Endometrium (tissue), 2 donors: ENCODE measurements around the gene OR2L3.
"Not testable (repeated sequence)": the region's sequence is repeated elsewhere in the genome, so short reads cannot be mapped to it uniquely, and the experiment has no call there.

Experiments
- FAIRE-seq: peaks from 2 replicates; lab custom pipeline; 2012; peaks lifted over from hg19 to GRCh38; lab: Jason Lieb, UNC
- donor health status: control.
- donor health status: control.

The OR2L3 gene, protein sequence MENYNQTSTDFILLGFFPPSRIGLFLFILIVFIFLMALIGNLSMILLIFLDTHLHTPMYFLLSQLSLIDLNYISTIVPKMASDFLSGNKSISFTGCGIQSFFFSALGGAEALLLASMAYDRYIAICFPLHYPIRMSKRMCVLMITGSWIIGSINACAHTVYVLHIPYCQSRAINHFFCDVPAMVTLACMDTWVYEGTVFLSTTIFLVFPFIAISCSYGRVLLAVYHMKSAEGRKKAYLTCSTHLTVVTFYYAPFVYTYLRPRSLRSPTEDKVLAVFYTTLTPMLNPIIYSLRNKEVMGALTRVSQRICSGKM

DNA sequence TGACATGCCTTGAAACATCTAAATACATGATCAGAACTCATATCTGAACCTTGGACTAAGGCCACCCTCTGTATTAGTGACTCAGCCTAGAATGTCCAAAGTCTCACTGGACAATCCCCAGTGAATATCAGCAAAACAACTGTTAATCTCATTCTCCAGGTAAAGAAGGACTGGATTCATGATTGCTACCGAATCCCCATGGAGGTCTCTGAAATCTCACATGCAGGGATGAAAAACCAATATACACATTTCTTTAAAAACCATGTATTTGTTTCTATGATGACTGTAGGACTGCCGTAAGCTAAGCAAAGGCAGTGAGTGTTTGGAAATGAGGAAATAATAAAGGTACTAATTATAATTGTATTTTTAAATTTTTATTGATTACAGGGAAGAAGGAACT lies at the start of gene OR2L3:
TSS of gene OR2L3 (plus strand) at position 301 of the 400 bp plus-strand sequence. CDS start 13,846 bp downstream, outside the sequence.
- no peak for FAIRE-seq

DNA sequence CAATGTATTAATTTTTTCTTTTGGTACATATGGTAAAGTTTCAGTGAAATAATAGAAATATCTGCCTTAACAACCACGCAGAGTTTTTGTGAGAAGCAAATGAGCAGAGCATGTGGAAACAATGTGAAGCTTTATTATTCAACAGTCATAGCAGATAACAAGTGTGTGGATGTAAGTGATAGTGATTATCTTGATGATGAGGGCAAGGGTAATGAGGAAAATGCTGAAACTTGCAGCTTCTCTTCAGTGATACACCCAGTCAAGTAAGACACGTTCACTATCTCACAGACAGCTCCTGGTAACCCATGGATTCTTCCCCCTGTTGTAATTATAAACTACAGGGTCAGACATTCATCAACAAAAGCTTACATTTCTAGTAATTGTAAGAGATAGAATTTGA lies 47.8 kb upstream of the OR2L3 start:
- FAIRE-seq, result no peak

DNA sequence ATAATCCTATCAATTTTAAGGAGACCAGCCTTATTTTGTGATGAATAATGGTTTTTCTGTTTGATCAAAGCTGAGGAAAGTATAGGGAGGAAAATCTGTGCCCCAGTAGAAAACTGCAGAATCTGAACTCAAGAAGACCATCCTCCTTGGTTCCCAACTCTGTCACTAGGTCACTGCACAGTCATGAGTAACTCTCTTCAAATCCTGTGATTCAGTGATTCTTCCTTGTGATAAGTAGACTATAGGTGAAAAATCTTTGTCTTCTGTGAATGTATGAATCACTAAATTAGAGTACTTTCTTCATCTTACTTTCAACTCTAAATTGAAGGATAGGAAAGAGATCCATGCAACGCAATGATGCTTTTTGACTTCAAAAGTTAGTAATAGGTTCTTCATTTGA lies 46.5 kb upstream of the OR2L3 start:
- FAIRE-seq, result no peak

DNA sequence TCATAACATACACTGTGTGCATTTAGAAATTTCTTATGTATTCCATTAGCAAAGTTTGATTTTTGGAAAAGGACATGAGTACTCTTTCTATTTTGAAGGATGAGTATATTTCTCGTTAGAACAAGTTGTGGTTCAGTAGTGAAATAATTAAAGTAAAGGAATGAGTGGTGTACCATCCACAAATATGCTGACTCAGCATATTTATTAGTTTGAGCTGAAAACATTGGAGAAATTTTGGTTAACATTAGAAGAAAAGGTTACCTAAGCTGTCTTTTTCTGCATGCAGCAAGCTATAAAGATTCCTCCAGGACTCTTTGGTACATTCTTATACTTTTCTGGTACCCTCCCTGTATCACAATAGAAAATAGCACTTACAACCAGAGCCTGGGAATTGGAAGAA lies 38.9 kb upstream of the OR2L3 start:
- no peak for FAIRE-seq

DNA sequence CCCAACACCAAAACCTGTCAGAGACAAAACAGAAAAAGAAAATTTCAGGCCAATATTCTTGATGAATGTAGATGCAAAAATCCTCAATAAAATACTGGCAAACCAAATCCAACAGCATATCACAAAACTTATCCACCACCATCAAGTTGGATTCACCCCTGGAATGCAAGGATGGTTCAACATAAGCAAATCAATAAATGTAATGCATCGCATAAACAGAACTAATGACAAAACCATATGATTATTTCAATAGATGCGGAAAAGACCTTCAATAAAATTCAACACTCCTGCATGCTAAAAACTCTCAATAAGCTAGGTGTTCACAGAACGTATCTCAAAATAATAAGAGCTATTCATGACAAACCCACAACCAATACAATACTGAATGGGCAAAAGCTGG lies 37.0 kb upstream of the OR2L3 start:
- no peak for FAIRE-seq

DNA sequence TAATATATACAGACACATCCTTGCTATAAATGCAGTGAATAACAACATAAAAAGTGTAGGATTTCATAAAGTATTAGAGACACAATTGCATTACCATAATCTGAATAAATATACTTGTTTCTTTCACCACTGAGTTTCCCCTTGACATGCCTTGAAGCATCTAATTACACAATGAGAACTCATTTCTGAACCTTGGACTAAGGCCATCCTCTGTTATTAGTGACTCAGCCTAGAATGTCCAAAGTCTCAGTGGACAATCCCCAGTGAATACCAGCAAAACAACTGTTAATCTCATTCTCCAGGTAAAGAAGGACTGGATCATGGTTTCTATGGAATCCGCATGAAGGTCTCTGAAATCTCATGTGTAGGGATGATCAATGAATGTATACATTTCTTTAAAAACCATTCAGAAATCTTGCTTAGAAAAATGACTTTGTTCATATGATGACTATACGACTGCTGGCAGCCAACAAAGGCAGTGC lies 33.4 kb upstream of the OR2L3 start, which contains the start of gene OR2L5:
TSS of gene OR2L5 (plus strand) at position 432 of the 482 bp plus-strand sequence. CDS start 8,288 bp downstream, outside the sequence.
- FAIRE-seq, result no peak

DNA sequence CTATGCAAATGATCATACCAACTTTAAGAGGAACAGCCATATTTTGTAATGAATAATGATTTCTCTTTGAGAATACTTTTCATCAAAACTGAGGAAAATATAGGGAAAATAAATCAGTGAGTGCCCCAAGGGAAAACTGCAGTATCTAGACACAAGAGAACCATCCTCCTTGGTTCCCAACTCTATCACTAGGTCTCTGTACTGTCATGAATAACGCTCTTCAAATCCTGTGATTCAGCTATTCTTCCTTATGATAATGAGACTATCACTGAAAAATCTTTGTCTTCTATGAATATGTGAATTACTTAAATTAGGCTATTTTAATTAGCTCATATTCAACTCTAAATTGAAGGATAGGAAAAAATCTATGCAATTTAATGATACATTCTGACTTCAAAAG lies 30.8 kb upstream of the OR2L3 start:
- FAIRE-seq, result no peak

DNA sequence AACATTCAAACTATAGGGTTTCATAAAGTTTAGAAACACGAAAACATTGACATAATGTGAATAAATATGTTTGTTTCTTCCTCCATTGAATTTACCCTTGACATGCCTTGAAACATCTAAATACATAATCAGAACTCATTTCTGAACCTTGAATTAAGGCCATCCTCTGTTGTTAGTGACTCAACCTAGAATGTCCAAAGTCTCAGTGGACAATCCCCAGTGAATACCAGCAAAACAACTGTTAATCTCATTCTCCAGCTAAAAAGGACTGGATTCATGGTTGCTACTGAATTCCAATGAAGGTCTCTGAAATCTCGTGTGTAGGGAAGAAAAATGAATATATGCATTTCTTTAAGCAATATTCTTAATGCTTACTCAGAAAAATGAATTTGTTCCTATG lies 16.9 kb upstream of the OR2L3 start, which contains the start of gene OR2L2:
TSS of gene OR2L2 (plus strand) at position 301 of the 400 bp plus-strand sequence. CDS start 8,198 bp downstream, outside the sequence.
- FAIRE-seq, result no peak

DNA sequence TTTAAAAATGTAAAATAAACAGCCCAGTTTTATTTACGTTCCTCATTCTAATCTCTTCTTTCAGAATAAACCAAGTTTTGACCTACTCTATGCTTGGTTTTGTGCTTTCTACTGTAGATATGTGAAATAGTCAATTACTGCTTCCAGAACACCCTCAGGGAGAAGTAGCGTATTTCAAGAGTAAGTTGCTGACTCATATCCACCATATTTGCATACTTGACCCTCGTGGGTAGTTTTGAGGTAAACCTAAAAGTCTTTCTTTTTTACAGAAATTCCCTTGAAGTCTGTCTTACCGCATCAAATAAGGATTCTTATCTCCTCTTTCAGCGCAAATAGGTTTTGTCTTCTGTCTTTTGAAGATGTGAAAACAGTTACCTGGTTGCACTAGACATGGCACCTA lies 1.4 kb upstream of the OR2L3 start:
- no peak for FAIRE-seq

DNA sequence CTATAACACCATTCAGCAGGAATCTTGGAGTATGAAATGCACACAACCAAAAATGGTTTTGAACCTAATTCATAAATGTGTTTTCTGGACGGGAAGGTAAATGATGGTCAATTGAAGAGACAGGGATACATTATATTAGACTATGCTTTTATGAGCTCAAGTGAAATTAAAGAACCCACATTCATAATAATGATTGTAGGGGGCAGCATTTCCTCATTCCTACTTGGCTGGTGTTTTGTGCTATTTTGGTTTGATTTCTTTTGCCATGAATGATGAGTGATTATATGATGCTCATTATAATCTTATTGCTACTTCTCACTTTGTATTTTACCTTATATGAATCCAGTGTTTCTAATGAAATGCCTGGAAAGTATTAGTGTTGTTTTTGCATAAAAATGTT lies 372 bp downstream of the OR2L3 start:
- FAIRE-seq, result no peak

DNA sequence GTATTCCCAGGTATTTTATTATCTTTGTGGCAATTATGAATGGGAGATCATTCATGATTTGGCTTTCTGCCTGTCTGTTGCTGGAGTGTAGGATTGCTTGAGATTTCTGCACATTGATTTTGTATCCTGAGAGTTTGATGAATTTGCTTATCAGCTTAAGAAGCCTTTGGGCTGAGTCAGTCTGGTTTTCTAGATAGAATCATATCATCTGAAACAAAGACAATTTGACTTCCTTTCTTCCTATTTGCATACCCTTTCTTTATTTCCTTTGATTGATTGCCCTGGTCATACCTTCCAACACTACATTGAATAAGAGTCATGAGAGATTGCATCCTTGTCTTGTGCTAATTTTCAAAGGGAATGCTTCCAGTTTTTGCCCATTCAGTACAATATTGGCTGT lies 8.0 kb downstream of the OR2L3 start:
- FAIRE-seq, result no peak

DNA sequence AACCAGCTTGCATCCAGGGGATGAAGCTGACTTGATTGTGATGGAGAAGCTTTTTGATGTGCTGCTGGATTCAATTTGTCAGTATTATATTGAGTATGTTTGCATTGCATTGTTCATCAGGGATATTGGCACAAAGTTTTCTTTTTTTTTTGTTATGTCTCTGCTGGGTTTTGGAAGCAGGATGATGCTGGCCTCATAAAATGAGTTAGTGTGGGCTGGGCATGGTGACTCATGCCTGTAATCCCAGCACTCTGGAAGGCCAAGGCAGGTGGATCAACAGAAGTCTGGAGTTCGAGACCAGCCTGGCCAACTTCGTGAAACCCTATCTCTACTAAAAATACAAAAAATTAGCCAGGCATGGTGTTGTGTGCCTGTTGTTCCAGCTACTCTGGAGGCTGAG lies 8.6 kb downstream of the OR2L3 start:
- no peak for FAIRE-seq

DNA sequence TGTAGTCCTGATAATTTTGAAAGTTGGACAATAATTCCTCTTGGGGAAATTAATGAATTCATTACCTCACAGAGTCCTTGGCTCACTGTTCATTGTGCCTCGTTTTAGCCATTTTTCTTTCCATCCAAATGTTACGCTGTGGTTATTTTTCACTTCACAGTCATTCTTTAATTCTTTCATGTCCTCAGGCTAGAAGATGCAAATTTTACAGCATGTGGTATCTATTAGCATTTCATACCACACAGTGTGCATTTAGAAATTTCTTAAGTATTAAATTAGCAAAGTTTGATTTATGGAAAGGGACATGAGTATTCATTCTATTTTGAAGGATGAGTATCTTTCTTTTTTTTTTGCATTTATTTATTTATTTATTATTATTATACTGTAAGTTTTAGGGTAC lies 18.4 kb downstream of the OR2L3 start:
- no peak for FAIRE-seq

DNA sequence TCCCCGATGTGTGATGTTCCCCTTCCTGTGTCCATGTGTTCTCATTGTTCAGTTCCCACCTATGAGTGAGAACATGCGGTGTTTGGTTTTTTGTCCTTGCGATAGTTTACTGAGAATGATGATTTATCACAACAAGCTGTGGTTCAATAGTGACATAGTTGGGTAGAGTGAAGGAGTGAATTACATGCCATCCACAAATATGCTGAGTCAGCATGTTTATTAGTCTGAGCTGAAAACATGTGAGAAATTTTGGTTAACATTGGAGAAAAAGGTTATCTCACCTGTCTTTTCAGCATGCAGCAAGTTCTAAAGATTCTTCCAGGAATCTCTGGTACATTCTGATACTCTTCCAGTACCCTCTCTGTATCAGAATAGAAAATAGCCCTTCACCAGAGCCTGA lies 19.0 kb downstream of the OR2L3 start:
- FAIRE-seq, result no peak

DNA sequence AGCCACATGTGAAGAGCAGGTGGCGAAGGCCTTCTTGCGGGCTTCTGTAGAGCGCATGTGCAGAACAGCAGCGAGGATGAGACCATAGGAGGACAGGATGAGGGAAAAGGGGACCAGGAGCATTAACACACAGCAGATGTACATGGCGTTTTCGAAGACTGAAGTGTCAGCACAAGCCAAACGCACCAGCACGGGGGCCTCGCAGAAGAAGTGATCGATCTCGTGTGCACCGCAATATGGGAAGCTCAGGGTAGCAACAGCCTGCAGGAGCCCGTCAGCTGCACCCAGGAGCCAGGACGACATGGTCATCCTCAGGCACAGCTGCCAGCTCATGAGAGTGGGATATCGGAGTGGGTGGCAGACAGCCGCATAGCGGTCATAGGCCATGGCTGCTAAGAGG lies 37.2 kb downstream of the OR2L3 start:
- not testable (repeated sequence) for FAIRE-seq

DNA sequence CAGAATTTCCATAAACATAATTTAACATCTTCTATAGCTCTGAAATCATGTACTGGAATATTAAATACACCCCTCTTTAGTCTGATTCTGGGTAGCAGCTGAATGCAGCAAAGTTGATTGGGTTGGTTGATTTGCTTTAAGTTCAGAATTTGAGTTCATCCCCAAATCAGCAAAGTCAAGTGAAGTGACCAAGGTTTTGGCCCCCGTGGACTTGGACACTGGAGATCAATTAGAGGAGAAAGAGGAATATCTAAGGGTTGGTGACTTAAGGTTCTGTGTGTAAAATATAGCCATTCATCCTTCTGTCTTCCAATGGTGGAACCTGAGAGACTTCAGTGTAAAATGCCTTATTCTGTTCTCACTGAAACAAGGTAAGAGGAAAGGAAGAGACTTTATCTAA lies 48.2 kb downstream of the OR2L3 start, which contains the start of gene OR2L13:
TSS of gene OR2L13 (plus strand) at position 301 of the 400 bp plus-strand sequence. CDS start 4,192 bp downstream, outside the sequence.
- FAIRE-seq, result no peak

DNA sequence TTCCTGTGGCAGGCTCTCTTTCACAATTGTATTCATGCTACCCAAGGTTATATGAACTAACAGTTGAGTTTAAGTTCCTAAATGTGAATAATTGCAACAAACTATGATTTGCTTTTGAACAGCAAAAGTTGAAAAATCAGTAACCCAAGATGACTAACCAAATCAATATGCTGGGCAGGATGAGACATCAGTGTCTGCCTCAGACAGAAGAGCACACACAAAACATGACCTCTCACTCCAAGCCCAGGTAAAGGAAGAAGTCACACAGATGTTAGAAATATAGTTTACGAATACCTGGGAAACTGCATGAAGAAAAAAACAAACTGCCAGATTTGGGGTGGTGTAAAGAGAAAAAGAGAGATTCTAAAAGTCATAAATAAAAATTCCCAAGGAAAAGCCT lies 51.9 kb downstream of the OR2L3 start:
- FAIRE-seq, result no peak

DNA sequence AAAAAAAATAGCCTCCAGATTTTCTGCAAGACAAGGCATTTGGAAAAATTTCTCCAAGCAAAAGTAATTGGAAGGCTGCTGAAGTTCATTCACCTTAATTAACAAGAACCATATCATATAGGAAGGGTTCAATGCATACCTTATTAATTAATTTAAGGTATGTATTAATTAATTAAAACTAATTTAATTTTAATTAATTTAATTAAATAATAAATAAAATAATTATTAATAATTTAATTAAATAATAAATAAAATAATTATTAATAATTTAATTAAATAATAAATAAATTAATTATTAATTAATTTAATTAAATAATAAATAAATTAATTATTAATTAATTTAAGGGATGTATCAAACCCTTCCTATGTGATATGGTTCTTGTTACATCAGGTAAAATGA lies 56.2 kb downstream of the OR2L3 start:
- FAIRE-seq, result peak; percentile 95

DNA sequence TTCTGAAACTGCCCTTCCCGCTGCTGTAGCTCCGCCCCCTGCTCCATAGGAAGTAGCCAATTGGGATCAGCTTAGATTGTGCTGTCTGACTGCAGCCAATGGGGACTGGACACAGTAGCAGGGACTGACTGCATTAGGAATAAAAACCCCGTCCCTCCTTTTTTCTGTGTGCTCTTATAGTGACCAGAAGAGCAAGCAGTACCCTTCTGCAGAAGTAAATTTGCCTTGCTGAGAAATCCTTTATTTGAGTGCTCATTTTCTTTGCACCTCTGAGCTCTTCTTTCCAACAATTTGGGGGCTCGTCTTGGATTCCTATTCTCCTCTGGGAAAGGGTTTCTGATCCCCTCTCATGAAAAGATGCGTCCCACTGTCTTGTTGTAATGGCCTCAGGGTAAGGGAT lies 64.5 kb downstream of the OR2L3 start:
- FAIRE-seq, result no peak
